Right cardiac atrium (tissue), 5 donors: ENCODE measurements around the gene DIPK1B. TPM values are rescaled to one million over a fixed set of nuclear protein-coding genes. Genes with fewer than 3 reads are reported as not detected.

Source experiments
- ATAC-seq, 2 donors: fragments of 200-7000 bp; cut with Tn5 transposase; one replicate each; pipeline versions ENCODE4 v1.8.0 to v1.9.1; 2020; ENCODE audit warnings: moderate library complexity in 2 of 2, mild to moderate bottlenecking in 1 of 2
- DNase-seq, 3 donors: peaks; one replicate each; pipeline ENCODE4 v3.0.0-alpha.2; 2020
- H3K27ac ChIP-seq: one replicate; pipeline ENCODE4 v1.5.1; 2013; ENCODE audit warnings: mild to moderate bottlenecking, low read length, control low read depth, moderate library complexity
- H3K27me3 ChIP-seq: one replicate; pipeline ENCODE4 v1.6.1; 2013; ENCODE audit not compliant: control insufficient read depth, insufficient read depth
- H3K4me1 ChIP-seq: one replicate; pipeline ENCODE4 v1.6.1; 2013; ENCODE audit warnings: low read length; ENCODE audit not compliant: control insufficient read depth, insufficient read depth
- H3K4me3 ChIP-seq: one replicate; pipeline ENCODE4 v1.5.1; 2013; ENCODE audit warnings: low read length, control low read depth
- H3K9me3 ChIP-seq: one replicate; pipeline ENCODE4 v1.6.1; 2013; ENCODE audit warnings: low read length; ENCODE audit not compliant: control insufficient read depth
- WGBS: extraction: QIAGEN DNeasy Blood & Tissue Kit; methylation state at CpG from one replicate; pipeline ENCODE4 v1.1.7; 2013; 5-methylcytosine and 5-hydroxymethylcytosine counted together
- intact Hi-C, 4 donors: fragments of 100-400 bp; cut with DNase I; formaldehyde crosslinking; loops; one replicate each; pipeline versions ENCODE4 v1.11.0 to v1.14.0; 2022 to 2023
- polyA plus RNA-seq: library from polyadenylated mRNA; stranded (reverse); fragments of 200-250 nt; gene quantifications from one replicate; pipeline ENCODE4 v1.2.3, GENCODE V29; 2013
- total RNA-seq, 4 donors: library from RNA; stranded (reverse); fragmentation: NEBNext Ultra II Directional; extraction: Animal tissue kit (Norgen Biotek cat#: 25700); gene quantifications; one replicate each; pipeline ENCODE4 v1.2.1, GENCODE V29; 2021
- donor health status: healthy with polysubstance abuse.
- donor health status: DM: no; HTN: yes; CAD: no.
- donor health status: DM: no; HTN: no; CAD: no.
- donor health status: DM: no; HTN: yes; CAD: no; lungs with severe emphysema.
- donor health status: DM: yes; HTN: yes; CAD: no.

DIPK1B gene
- total and polyA plus RNA-seq, 5 donors = 34.2 to 42.7 (median 38.1) TPM

- Histone ChIP-seq H3K4me3 (peak overlapping the region; percentile 64), H3K4me1 (no peaks in the 10 kb centered on the region), H3K27ac (peak overlapping the region; percentile 37), H3K9me3 (no peaks in the 10 kb centered on the region), H3K27me3 (no peaks in the 10 kb centered on the region)
- DNase-seq = no peak
- 55% methylated on average over 40 of the region's 40 CpGs for WGBS
- ATAC-seq = no peak
- intact Hi-C loops = no loop called here
Observed at GRCh38 chr9:136667940-136668760, 44.2 kb upstream of the DIPK1B start.

GRCh38 chr9:136668983-136669790 is 43.2 kb upstream of the DIPK1B start:
- DNase-seq (peak in 1 of 3 donors; percentile 41), ATAC-seq (peak in 1 of 2 donors; percentile 0)
- Histone ChIP-seq H3K4me1 (no peaks in the 10 kb centered on the region), H3K4me3 (peak overlapping the region; percentile 64), H3K9me3 (no peaks in the 10 kb centered on the region), H3K27ac (peak overlapping the region; percentile 37), H3K27me3 (no peaks in the 10 kb centered on the region)
- intact Hi-C loops = no loop called here
- 57% methylated on average over 23 of the region's 23 CpGs for WGBS

GRCh38 chr9:136669791-136670464 is 42.4 kb upstream of the DIPK1B start:
- Histone ChIP-seq H3K27ac (peak overlapping the region; percentile 28), H3K4me3 (peak overlapping the region; percentile 64), H3K9me3 (no peaks in the 10 kb centered on the region), H3K4me1 (no peaks in the 10 kb centered on the region), H3K27me3 (no peaks in the 10 kb centered on the region)
- WGBS = 53% methylated on average over 23 of the region's 23 CpGs
- ATAC-seq = no peak
- intact Hi-C loops = no loop called here
- DNase-seq = no peak

GRCh38 chr9:136670576-136671253 is 41.7 kb upstream of the DIPK1B start:
- Histone ChIP-seq H3K27me3 (no peaks in the 10 kb centered on the region), H3K27ac (peak overlapping the region; percentile 0), H3K4me3 (no peak overlapping the region), H3K4me1 (no peaks in the 10 kb centered on the region), H3K9me3 (no peaks in the 10 kb centered on the region)
- intact Hi-C loops = no loop called here
- DNase-seq (peak in 1 of 3 donors; percentile 33), ATAC-seq (no peak)
- 58% methylated on average over 36 of the region's 36 CpGs for WGBS

GRCh38 chr9:136671254-136671614 is 41.1 kb upstream of the DIPK1B start:
- no peak for DNase-seq
- Histone ChIP-seq H3K4me3 (no peak overlapping the region), H3K27me3 (no peaks in the 10 kb centered on the region), H3K9me3 (no peaks in the 10 kb centered on the region), H3K4me1 (no peaks in the 10 kb centered on the region), H3K27ac (no peak overlapping the region)
- WGBS = 28% methylated on average over 12 of the region's 12 CpGs
- no peak for ATAC-seq
- intact Hi-C loops = no loop called here

- Histone ChIP-seq H3K4me3 (no peak overlapping the region), H3K27ac (no peak overlapping the region), H3K9me3 (no peaks in the 10 kb centered on the region), H3K4me1 (no peaks in the 10 kb centered on the region), H3K27me3 (no peaks in the 10 kb centered on the region)
- DNase-seq = peak in 2 of 3 donors; percentile 79 to 85
- intact Hi-C loops = no loop called here
- 47% methylated on average over 27 of the region's 27 CpGs for WGBS
- ATAC-seq = no peak
Observed at GRCh38 chr9:136671646-136672430, 40.5 kb upstream of the DIPK1B start.

- no peak overlapping the region for H3K27ac ChIP-seq
- intact Hi-C loops = no loop called here
- no peaks in the 10 kb centered on the region for H3K4me1 ChIP-seq
- peak; percentile 0 to 1 for ATAC-seq
- H3K27me3 ChIP-seq = no peaks in the 10 kb centered on the region
- no peak overlapping the region for H3K4me3 ChIP-seq
- 44% methylated on average over 14 of the region's 14 CpGs for WGBS
- DNase-seq = no peak
- H3K9me3 ChIP-seq = no peaks in the 10 kb centered on the region
Observed at GRCh38 chr9:136672431-136673087, 39.8 kb upstream of the DIPK1B start.

GRCh38 chr9:136673088-136673974 is 39.0 kb upstream of the DIPK1B start:
- ATAC-seq = peak; percentile 1 to 5
- intact Hi-C loops = no loop called here
- 62% methylated on average over 35 of the region's 35 CpGs for WGBS
- DNase-seq = no peak
- H3K4me3 ChIP-seq = no peak overlapping the region
- no peaks in the 10 kb centered on the region for H3K27me3 ChIP-seq
- H3K4me1 ChIP-seq = no peaks in the 10 kb centered on the region
- no peaks in the 10 kb centered on the region for H3K9me3 ChIP-seq
- no peak overlapping the region for H3K27ac ChIP-seq
